WTC11 (cell line): ENCODE results near the gene OR4D2. TPM values are rescaled to one million over a fixed set of nuclear protein-coding genes. Genes with fewer than 3 reads are reported as not detected.

ENCODE experiments used
- ATAC-seq: fragments of 200-7000 bp; cut with Tn5 transposase; 2 replicates; pipeline ENCODE4 v1.10.0; 2021; ENCODE audit warnings: mild to moderate bottlenecking, moderate library complexity
- CTCF ChIA-PET: fragments of 300-600 bp; sonication (Branson Sonifier 250); formaldehyde crosslinking; loops from one replicate; lab custom pipeline; 2021; ENCODE audit warnings: antibody characterized with exemption; lab: Charles Lee
- POLR2A ChIA-PET: fragments of 350-600 bp; sonication (Branson Sonifier 250); formaldehyde crosslinking; loops from one replicate; lab custom pipeline; 2021; ENCODE audit warnings: antibody characterized with exemption; lab: Charles Lee
- DNase-seq: peaks from one replicate; pipeline ENCODE4 v3.0.0; 2021; ENCODE audit warnings: low spot score
- H3K27ac Mint-ChIP-seq: 2 replicates; pipeline ENCODE4 v1.8.0; 2021; ENCODE audit warnings: mixed read lengths
- H3K27me3 Mint-ChIP-seq: 2 replicates; pipeline ENCODE4 v1.8.0; 2021; ENCODE audit warnings: low read depth, mild to moderate bottlenecking, moderate library complexity, mixed read lengths
- H3K36me3 Mint-ChIP-seq: 2 replicates; pipeline ENCODE4 v1.8.0; 2021; ENCODE audit warnings: mixed read lengths
- H3K4me1 Mint-ChIP-seq: 2 replicates; pipeline ENCODE4 v1.8.0; 2022; ENCODE audit warnings: mixed read lengths
- H3K4me3 Mint-ChIP-seq: 2 replicates; pipeline ENCODE4 v1.8.0; 2021; ENCODE audit warnings: mild to moderate bottlenecking, moderate library complexity, mixed read lengths
- H3K9me3 Mint-ChIP-seq: 2 replicates; pipeline ENCODE4 v1.8.0; 2021; ENCODE audit warnings: mixed read lengths
- ATF6 ChIP-seq: sonication (generic); formaldehyde crosslinking; IDR thresholded peaks from 2 replicates; pipeline ENCODE4 v1.8.1; 2023; ENCODE audit warnings: mild to moderate bottlenecking, missing genetic modification reagents
- CBFB ChIP-seq: sonication (generic); formaldehyde crosslinking; IDR thresholded peaks from 2 replicates; pipeline ENCODE4 v1.8.1; 2022; ENCODE audit warnings: mild to moderate bottlenecking, low read depth, missing genetic modification reagents
- E2F1 ChIP-seq: sonication (generic); formaldehyde crosslinking; IDR thresholded peaks from 2 replicates; pipeline ENCODE4 v1.8.0; 2022; ENCODE audit warnings: mild to moderate bottlenecking, missing genetic modification reagents
- ERG ChIP-seq: fragments of 250-450 bp; sonication (Bioruptor Pico); IDR thresholded peaks from 2 replicates; pipeline ENCODE4 v1.8.0; 2021; ENCODE audit warnings: mild to moderate bottlenecking
- GRHL2 ChIP-seq: fragments of 250-450 bp; sonication (Bioruptor Pico); IDR thresholded peaks from 2 replicates; pipeline ENCODE4 v1.8.0; 2022; ENCODE audit warnings: mild to moderate bottlenecking, moderate library complexity; ENCODE audit not compliant: insufficient replicate concordance, severe bottlenecking
- KAT7 ChIP-seq: sonication (generic); formaldehyde crosslinking; IDR thresholded peaks from 2 replicates; pipeline ENCODE4 v1.8.1; 2023; ENCODE audit warnings: missing genetic modification reagents, mild to moderate bottlenecking, borderline replicate concordance
- MAX ChIP-seq: sonication (generic); formaldehyde crosslinking; IDR thresholded peaks from 2 replicates; pipeline ENCODE4 v1.8.0; 2022; ENCODE audit warnings: mild to moderate bottlenecking, missing genetic modification reagents
- PRDM15 ChIP-seq: sonication (generic); formaldehyde crosslinking; IDR thresholded peaks from 2 replicates; pipeline ENCODE4 v1.8.0; 2022; ENCODE audit warnings: missing genetic modification reagents
- SP1 ChIP-seq: sonication (generic); formaldehyde crosslinking; conservative IDR thresholded peaks from 2 replicates; pipeline ENCODE4 v1.8.1; 2022; ENCODE audit warnings: missing genetic modification reagents
- TEAD4 ChIP-seq: sonication (generic); formaldehyde crosslinking; IDR thresholded peaks from 2 replicates; pipeline ENCODE4 v1.8.0; 2022; ENCODE audit warnings: mild to moderate bottlenecking, missing genetic modification reagents
- TP53 ChIP-seq: sonication (generic); formaldehyde crosslinking; IDR thresholded peaks from 2 replicates; pipeline ENCODE4 v1.8.1; 2023; ENCODE audit warnings: mild to moderate bottlenecking, missing genetic modification reagents
- ZMAT4 ChIP-seq: fragments of 250-450 bp; sonication (Bioruptor Pico); IDR thresholded peaks from 2 replicates; pipeline ENCODE4 v1.9.0; 2021; ENCODE audit warnings: mild to moderate bottlenecking
- ZNF138 ChIP-seq: sonication (generic); formaldehyde crosslinking; conservative IDR thresholded peaks from 2 replicates; pipeline ENCODE4 v1.8.1; 2022; ENCODE audit warnings: mild to moderate bottlenecking, moderate library complexity, missing genetic modification reagents
- ZNF281 ChIP-seq: sonication (generic); formaldehyde crosslinking; IDR thresholded peaks from 2 replicates; pipeline ENCODE4 v1.8.0; 2023; ENCODE audit warnings: mild to moderate bottlenecking, missing genetic modification reagents
- ZNF317 ChIP-seq: sonication (generic); formaldehyde crosslinking; IDR thresholded peaks from 2 replicates; pipeline ENCODE4 v1.8.1; 2023; ENCODE audit warnings: low read depth, mild to moderate bottlenecking, moderate library complexity, missing genetic modification reagents, borderline replicate concordance
- ZNF396 ChIP-seq: fragments of 250-450 bp; sonication (Bioruptor Pico); IDR thresholded peaks from 2 replicates; pipeline ENCODE4 v1.8.0; 2021; ENCODE audit warnings: mild to moderate bottlenecking, moderate library complexity, borderline replicate concordance
- ZNF532 ChIP-seq: fragments of 250-450 bp; sonication (Bioruptor Pico); IDR thresholded peaks from 2 replicates; pipeline ENCODE4 v1.9.0; 2021; ENCODE audit warnings: mild to moderate bottlenecking, borderline replicate concordance
- ZNF671 ChIP-seq: fragments of 250-450 bp; sonication (Bioruptor Pico); IDR thresholded peaks from 2 replicates; pipeline ENCODE4 v1.8.0; 2021; ENCODE audit warnings: mild to moderate bottlenecking
- total RNA-seq: library from RNA; stranded (reverse); gene quantifications from 3 replicates; pipeline ENCODE4 v1.2.3, GENCODE V29; 2021

The OR4D2 gene
- total RNA-seq, 1 experiment from 2014 or later = not detected

- TF ChIP-seq PRDM15 (CRISPR knock-in tag) = no peak
- no peak for TF ChIP-seq TP53
- no peak for TF ChIP-seq ZNF671 (CRISPR knock-in tag)
- TF ChIP-seq ZNF281 (CRISPR knock-in tag) = no peak
- no peak for TF ChIP-seq ZNF396
- TF ChIP-seq KAT7 (CRISPR knock-in tag) = no peak
- TF ChIP-seq SP1 (CRISPR knock-in tag) = peak; percentile 47
- TF ChIP-seq ATF6 (CRISPR knock-in tag) = no peak
- 0 out of 2 replicates have a peak, but pooled peaks have one; percentile 11 for TF ChIP-seq ERG
- TF ChIP-seq CBFB (CRISPR knock-in tag) = no peak
These were observed 9.7 kb upstream of the OR4D2 start (continued) for GRCh38 chr17:58156839-58157803.

GRCh38 chr17:58158181-58158580 is 8.6 kb upstream of the OR4D2 start:
- no peak for ATAC-seq
- DNase-seq = no peak
- no peaks in the 10 kb centered on the region for H3K9me3 Mint-ChIP-seq
- no peak overlapping the region for H3K4me3 Mint-ChIP-seq
- peaks cover 81% of the 10 kb centered on the region for H3K27me3 Mint-ChIP-seq
- H3K4me1 Mint-ChIP-seq = peaks cover 6% of the 10 kb centered on the region; the same call in 1 of the 2 replicates
- H3K36me3 Mint-ChIP-seq = no peaks in the 10 kb centered on the region
- no peak overlapping the region for H3K27ac Mint-ChIP-seq
- ChIA-PET POLR2A (no interaction called here), CTCF (interaction anchor here (1.4 to 2.0 kb wide), 3 partner anchors 15 to 325 kb away, joined by 3 to 11 read pairs (median 4); no protein-coding TSS in a partner anchor)
- TF ChIP-seq ZNF532 (CRISPR knock-in tag) (no peak), MAX (CRISPR knock-in tag) (no peak), ZNF138 (CRISPR knock-in tag) (no peak), TEAD4 (CRISPR knock-in tag) (no peak), E2F1 (no peak), SP1 (CRISPR knock-in tag) (no peak), GRHL2 (no peak), ZMAT4 (CRISPR knock-in tag) (no peak), ZNF317 (no peak)
